ENCODE measurements around the gene NKTR.

NKTR gene

GRCh38 chr3:42688487-42689420 lies 88.3 kb downstream of the NKTR start:
- no peak overlapping the region for H3K4me3 ChIP-seq (replicated peaks; ENCODE audit: low read depth, low read length)
- DNase-seq (ENCODE audit: extremely low read depth, low read depth): no peak
- no peak for TF ChIP-seq CTCF (IDR thresholded peaks at IDR 0.05; ENCODE audit: low read depth, low read length, missing control alignments)

- no peak overlapping the region for H3K4me3 ChIP-seq (replicated peaks; ENCODE audit: low read depth, low read length)
- TF ChIP-seq CTCF (IDR thresholded peaks at IDR 0.05; ENCODE audit: low read depth, low read length, missing control alignments): no peak
- no peak for DNase-seq (ENCODE audit: extremely low read depth, low read depth)
Measured at GRCh38 chr3:42689421-42690014, 89.0 kb downstream of the NKTR start.

GRCh38 chr3:42690191-42690590 lies 89.7 kb downstream of the NKTR start:
- no peak for TF ChIP-seq CTCF (IDR thresholded peaks at IDR 0.05; ENCODE audit: low read depth, low read length, missing control alignments)
- no peak for DNase-seq (ENCODE audit: extremely low read depth, low read depth)

GRCh38 chr3:42690766-42691680 lies 90.5 kb downstream of the NKTR start:
- H3K4me3 ChIP-seq (replicated peaks; ENCODE audit: low read depth, low read length): no peak overlapping the region
- DNase-seq (ENCODE audit: extremely low read depth, low read depth): no peak
- TF ChIP-seq CTCF (IDR thresholded peaks at IDR 0.05; ENCODE audit: low read depth, low read length, missing control alignments): no peak

More at GRCh38 chr3:42690191-42690590, 89.7 kb downstream of the NKTR start:
- no peak overlapping the region for H3K4me3 ChIP-seq (replicated peaks; ENCODE audit: low read depth, low read length)

GRCh38 chr3:42691816-42692666 lies 91.6 kb downstream of the NKTR start:
- TF ChIP-seq CTCF (IDR thresholded peaks at IDR 0.05; ENCODE audit: low read depth, low read length, missing control alignments): no peak
- no peak for DNase-seq (ENCODE audit: extremely low read depth, low read depth)

More at GRCh38 chr3:42691816-42692666, 91.6 kb downstream of the NKTR start:
- no peak overlapping the region for H3K4me3 ChIP-seq (replicated peaks; ENCODE audit: low read depth, low read length)

Data from HFF-Myc (cell line).